Measurements from ENCODE around the gene SLC16A9. TPM values are rescaled to one million over a fixed set of nuclear protein-coding genes. Genes with fewer than 3 reads are reported as not detected.

Gene SLC16A9
- total RNA-seq, 1 experiment from 2014 or later: 5.9 TPM

DNA sequence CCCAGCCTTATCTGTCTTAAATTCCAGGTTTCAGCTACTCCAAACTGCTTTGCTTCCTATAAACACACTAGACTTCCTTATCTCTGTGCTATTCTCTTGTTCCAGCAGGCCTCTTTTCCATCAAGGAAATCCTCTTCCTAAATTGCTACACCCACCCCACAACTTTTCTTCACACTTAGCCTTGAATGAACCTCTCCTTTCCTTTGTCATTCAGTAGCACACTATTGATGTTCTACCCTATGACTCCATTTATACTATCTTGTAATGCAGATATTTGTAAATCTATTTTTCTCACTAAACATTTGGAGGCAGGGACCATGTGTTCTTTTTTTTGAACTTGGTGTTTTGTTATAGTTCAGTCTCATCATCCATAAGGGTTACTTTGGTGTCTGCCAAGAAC, 3.7 kb downstream of the SLC16A9 start:
- H3K4me2 ChIP-seq (ENCODE audit: low read length): no peak overlapping the region
- H3K27me3 ChIP-seq (ENCODE audit: insufficient read depth, low read length): no peaks in the 10 kb centered on the region
- H3K4me1 ChIP-seq (ENCODE audit: control insufficient read depth in 1 of 2, insufficient read depth in 2 of 2, low read length in 2 of 2): peaks cover 2 to 13% of the 10 kb centered on the region in 2 experiments; a peak in 3 of 4 replicates
- H3K79me2 ChIP-seq (ENCODE audit: insufficient read depth, low read length): no peaks in the 10 kb centered on the region
- no peak overlapping the region for H3K27ac ChIP-seq (ENCODE audit: low read depth, low read length)
- H3K9me3 ChIP-seq (ENCODE audit: control insufficient read depth in 1 of 2, insufficient read depth in 1 of 2, low read depth in 1 of 2, low read length in 2 of 2): no peaks in the 10 kb centered on the region
- H3K9ac ChIP-seq (ENCODE audit: low read length): no peak overlapping the region
- DNase-seq (ENCODE audit: low read depth, low spot score) (no peak), ATAC-seq (no peak)
- BruUV-seq (replicated peaks): no TSS peak
- POLR2A ChIA-PET: no interaction called here
- H4K20me1 ChIP-seq (ENCODE audit: insufficient read depth): no peaks in the 10 kb centered on the region
- no peak for TF ChIP-seq FOSL1 (IDR thresholded peaks at IDR 0.05; ENCODE audit: low read depth)
- TF ChIP-seq ELF1 (IDR thresholded peaks at IDR 0.05; ENCODE audit: borderline replicate concordance, low read depth): no peak
- TF ChIP-seq CEBPB (IDR thresholded peaks at IDR 0.05; ENCODE audit: low read depth): no peak
- no peak for TF ChIP-seq EZH2 (IDR thresholded peaks at IDR 0.05)
- no peak for TF ChIP-seq ZNF274 (IDR thresholded peaks at IDR 0.05; ENCODE audit: low read depth, low read length)
- no peak for TF ChIP-seq TCF7L2 (IDR thresholded peaks at IDR 0.05; ENCODE audit: borderline replicate concordance, extremely low read depth, insufficient read depth, insufficient read length)
- no peak for TF ChIP-seq ZBTB33 (IDR thresholded peaks at IDR 0.05; ENCODE audit: extremely low read depth, insufficient replicate concordance, low read length)
- TF ChIP-seq SIN3A (IDR thresholded peaks at IDR 0.05; ENCODE audit: low read depth): no peak
- no peak for TF ChIP-seq REST (IDR thresholded peaks at IDR 0.05; ENCODE audit: low read depth)
- no peak for TF ChIP-seq POLR2A (IDR thresholded peaks at IDR 0.05; ENCODE audit: borderline replicate concordance, extremely low read depth, insufficient read depth, insufficient read length)
- no peak for TF ChIP-seq CBX3 (IDR thresholded peaks at IDR 0.05; ENCODE audit: low read depth)
- no peak for TF ChIP-seq SRF (IDR thresholded peaks at IDR 0.05; ENCODE audit: low read depth)
- no peaks in the 10 kb centered on the region for H3K9me2 ChIP-seq (ENCODE audit: insufficient read depth)
- intact Hi-C loops (cut with micrococcal nuclease): loop anchor here (1.0 kb wide), 1 partner anchor 26 kb away; no protein-coding TSS in a partner anchor
- RAD21 ChIA-PET (ENCODE audit: low non-redundant PET in 1 of 2, low total read pairs in 2 of 2, uncharacterized antibody in 2 of 2, unreplicated experiment in 2 of 2): no interaction called here
- CTCF ChIA-PET: no interaction called here
- no peaks in the 10 kb centered on the region for H3K36me3 ChIP-seq (ENCODE audit: control insufficient read depth in 1 of 2, insufficient read depth in 2 of 2, low read length in 2 of 2)
- H3K4me3 ChIP-seq (replicated peaks in 1 of 2; ENCODE audit: low read depth in 1 of 2, low read length in 2 of 2): no peak overlapping the region
- H2AFZ ChIP-seq (ENCODE audit: low read depth, low read length, poor library complexity, severe bottlenecking): no peak overlapping the region
